ENCODE results near the gene CXorf49B. TPM values are rescaled to one million over a fixed set of nuclear protein-coding genes. Genes with fewer than 3 reads are reported as not detected.

CXorf49B gene
- total and polyA plus RNA-seq, 9 of the 15 experiments (the other 6 are each of a cell fraction or from before 2014, with no cell fraction given) = not detected

DNA sequence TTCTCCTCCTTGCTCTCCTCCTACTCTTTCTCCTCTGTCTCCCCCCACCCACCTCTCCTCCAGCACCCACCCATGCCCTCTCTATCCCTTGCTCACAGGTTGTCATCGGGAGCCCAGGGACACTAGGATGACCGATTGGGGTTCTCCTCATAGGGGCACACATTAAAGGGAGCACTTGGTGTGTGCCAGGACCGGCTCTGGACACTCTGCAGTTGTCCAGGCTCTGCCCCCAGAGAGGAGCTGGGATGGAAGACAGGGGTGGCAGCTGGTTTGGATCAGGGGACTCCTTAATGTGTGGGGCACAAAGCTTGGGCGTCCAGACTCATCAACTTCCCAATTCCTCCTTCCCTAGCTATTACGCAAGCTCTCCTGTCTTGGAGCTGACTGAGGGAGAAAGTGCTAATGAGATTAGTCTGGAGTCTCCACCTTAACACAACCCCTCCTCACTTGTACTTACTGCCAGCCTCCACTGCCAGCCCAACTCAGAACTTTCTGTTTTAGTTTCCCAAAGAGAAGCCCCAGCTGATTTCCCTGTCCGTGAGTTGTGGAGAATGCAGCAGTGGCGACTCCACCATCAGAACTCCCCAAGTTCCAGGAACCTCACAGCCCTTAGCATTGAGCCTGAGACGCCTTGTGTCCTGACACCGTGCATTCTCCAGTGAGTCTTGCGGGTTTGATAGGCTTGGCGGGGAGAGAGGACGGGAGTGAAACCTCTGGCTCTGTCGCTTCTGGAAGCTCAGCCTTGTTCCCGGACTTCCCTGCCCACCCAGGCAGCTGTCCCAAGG lies 52.2 kb downstream of the CXorf49B start:
- H3K4me1 ChIP-seq (replicated peaks in 1 of 2; ENCODE audit: control insufficient read depth in 2 of 2, insufficient read depth in 2 of 2, low read length in 2 of 2) = no peaks in the 10 kb centered on the region
- H3K27ac ChIP-seq (ENCODE audit: extremely low read depth, low read depth, low read length) = no peak overlapping the region
- H3K4me3 ChIP-seq = no peak overlapping the region
- no peaks in the 10 kb centered on the region for H3K36me3 ChIP-seq (ENCODE audit: control insufficient read depth, insufficient read depth, low read length)
- H3K9me3 ChIP-seq (replicated peaks; ENCODE audit: control insufficient read depth, insufficient read depth, low read depth, low read length) = no peaks in the 10 kb centered on the region
- peaks cover 0 to 34% of the 10 kb centered on the region in 2 experiments; a peak in 2 of 5 replicates for H3K27me3 ChIP-seq (ENCODE audit: control insufficient read depth in 2 of 2, insufficient read depth in 2 of 2, low read length in 2 of 2)
- no peak overlapping the region for H3K9ac ChIP-seq (ENCODE audit: insufficient read depth in 1 of 2, low read depth in 2 of 2, low read length in 2 of 2)
- ChIA-PET CTCF (ENCODE audit: low intra/inter-chr PET ratio) (no interaction called here), POLR2A (no interaction called here)
- H2AFZ ChIP-seq (ENCODE audit: low read depth, low read length) = no peak overlapping the region
- no peaks in the 10 kb centered on the region for H3K79me2 ChIP-seq (ENCODE audit: control insufficient read depth, insufficient read depth, low read length)
- BruUV-seq (replicated peaks) = no TSS peak
- ATAC-seq (no peak), DNase-seq (ENCODE audit: extremely low read depth in 1 of 4, low spot score in 3 of 4) (no peak), FAIRE-seq (no peak)
- WGBS (ENCODE audit: insufficient coverage, low coverage, missing lambda C conversion rate) = 3% methylated on average over 8 of the region's 14 CpGs
- H3K9me1 ChIP-seq (ENCODE audit: control insufficient read depth, insufficient read depth, low read length) = no peaks in the 10 kb centered on the region
- TF ChIP-seq ZNF76 (CRISPR knock-in tag; IDR thresholded peaks at IDR 0.05; ENCODE audit: borderline replicate concordance) (no peak), ETV6 (IDR thresholded peaks at IDR 0.05; ENCODE audit: borderline replicate concordance in 1 of 2, low read depth in 2 of 2, low read length in 1 of 2) (no peak), ETV6 (CRISPR knock-in tag; IDR thresholded peaks at IDR 0.05; ENCODE audit: borderline replicate concordance) (no peak), SNRNP70 (optimal IDR thresholded peaks at IDR 0.05; ENCODE audit: low read depth, low read length) (no peak), MEIS2 (IDR thresholded peaks at IDR 0.05; ENCODE audit: partially characterized antibody) (no peak), IFI16 (CRISPR knock-in tag; IDR thresholded peaks at IDR 0.05) (no peak), CHD1 (IDR thresholded peaks at IDR 0.05; ENCODE audit: low read length) (no peak), ZNF583 (CRISPR knock-in tag; IDR thresholded peaks at IDR 0.05) (no peak), U2AF1 (optimal IDR thresholded peaks at IDR 0.05; ENCODE audit: low read depth, low read length) (no peak), KLF16 (IDR thresholded peaks at IDR 0.05) (no peak), HEY1 (CRISPR knock-in tag; IDR thresholded peaks at IDR 0.05; ENCODE audit: borderline replicate concordance) (no peak), NR1H2 (CRISPR knock-in tag; IDR thresholded peaks at IDR 0.05) (no peak), POLR2B (IDR thresholded peaks at IDR 0.05; ENCODE audit: low read depth, partially characterized antibody) (no peak), NFATC3 (IDR thresholded peaks at IDR 0.05) (no peak), C11orf30 (IDR thresholded peaks at IDR 0.05; ENCODE audit: low read depth) (no peak), PHB (CRISPR knock-in tag; IDR thresholded peaks at IDR 0.05) (no peak)
- TF ChIP-seq, protein P1, sequence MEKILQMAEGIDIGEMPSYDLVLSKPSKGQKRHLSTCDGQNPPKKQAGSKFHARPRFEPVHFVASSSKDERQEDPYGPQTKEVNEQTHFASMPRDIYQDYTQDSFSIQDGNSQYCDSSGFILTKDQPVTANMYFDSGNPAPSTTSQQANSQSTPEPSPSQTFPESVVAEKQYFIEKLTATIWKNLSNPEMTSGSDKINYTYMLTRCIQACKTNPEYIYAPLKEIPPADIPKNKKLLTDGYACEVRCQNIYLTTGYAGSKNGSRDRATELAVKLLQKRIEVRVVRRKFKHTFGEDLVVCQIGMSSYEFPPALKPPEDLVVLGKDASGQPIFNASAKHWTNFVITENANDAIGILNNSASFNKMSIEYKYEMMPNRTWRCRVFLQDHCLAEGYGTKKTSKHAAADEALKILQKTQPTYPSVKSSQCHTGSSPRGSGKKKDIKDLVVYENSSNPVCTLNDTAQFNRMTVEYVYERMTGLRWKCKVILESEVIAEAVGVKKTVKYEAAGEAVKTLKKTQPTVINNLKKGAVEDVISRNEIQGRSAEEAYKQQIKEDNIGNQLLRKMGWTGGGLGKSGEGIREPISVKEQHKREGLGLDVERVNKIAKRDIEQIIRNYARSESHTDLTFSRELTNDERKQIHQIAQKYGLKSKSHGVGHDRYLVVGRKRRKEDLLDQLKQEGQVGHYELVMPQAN (IDR thresholded peaks at IDR 0.05; ENCODE audit: borderline replicate concordance) = no peak
- TF ChIP-seq, protein P2, sequence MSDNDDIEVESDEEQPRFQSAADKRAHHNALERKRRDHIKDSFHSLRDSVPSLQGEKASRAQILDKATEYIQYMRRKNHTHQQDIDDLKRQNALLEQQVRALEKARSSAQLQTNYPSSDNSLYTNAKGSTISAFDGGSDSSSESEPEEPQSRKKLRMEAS (CRISPR knock-in tag; IDR thresholded peaks at IDR 0.05) = no peak
- H4K20me1 ChIP-seq (replicated peaks; ENCODE audit: control insufficient read depth, insufficient read depth, low read length) = no peaks in the 10 kb centered on the region
- H3K4me2 ChIP-seq (ENCODE audit: insufficient read depth, low read length) = no peak overlapping the region
- in situ Hi-C loops (cut with MboI) = no loop called here
- intact Hi-C loops (cut with micrococcal nuclease) = no loop called here
